ENCODE measurements around the gene CXCL14.

Gene CXCL14

DNA sequence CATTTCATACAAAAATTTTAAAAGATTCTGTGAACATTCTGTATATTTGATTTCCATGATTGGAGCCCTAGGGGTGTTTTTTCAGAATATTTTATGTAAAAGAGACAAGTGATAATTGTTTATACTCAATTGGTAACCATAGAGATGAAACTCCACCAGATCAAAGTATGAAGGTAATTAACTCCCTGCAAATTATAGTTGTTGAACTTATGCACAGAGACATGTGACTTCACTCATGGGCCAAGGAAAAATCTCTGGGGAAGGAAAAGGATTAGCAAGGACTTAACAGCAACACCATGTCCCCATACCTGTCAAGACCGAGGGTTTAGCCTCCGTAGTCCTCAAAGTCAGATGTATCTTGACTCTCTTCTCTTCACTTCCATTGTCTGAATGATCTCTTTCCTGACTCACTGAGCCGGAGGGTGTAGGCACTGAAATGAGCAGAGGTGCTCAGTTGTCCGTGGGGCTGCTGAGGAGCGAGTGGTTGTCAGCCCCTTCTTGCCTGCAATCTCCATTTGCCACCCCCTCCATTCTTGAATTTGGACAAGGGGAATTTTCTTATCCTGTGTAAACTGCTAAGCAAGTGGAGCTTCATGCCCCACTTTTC lies 17.5 kb upstream of the CXCL14 start:
- DNase-seq (ENCODE audit: low read depth) = no peak

DNA sequence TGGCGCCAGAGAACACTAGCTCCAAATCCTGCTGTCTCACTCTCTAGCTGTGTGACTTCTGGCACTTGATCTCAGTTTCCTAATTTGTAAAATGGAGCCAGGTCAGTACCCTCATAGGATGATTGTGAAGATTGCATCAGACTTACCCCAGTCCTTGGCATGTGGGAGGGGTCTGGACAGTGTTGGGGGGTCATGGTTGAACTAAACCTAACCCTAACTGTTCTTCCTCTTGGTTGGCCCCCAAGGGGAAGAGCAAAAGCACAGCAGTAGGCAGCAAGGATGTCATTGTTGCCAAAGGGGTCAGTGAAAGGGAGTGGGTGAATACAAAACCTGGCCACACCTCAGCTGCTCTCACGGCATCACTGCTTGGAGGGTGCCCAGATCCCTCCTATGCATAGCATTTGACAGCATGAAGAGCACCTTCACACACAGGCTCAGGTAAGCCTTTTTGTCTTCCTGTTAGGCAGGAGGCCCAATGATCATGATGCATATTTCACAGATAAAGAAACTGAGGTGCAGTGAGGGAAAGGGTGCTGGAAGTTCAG lies 15.7 kb upstream of the CXCL14 start:
- DNase-seq (ENCODE audit: low read depth) = no peak

DNA sequence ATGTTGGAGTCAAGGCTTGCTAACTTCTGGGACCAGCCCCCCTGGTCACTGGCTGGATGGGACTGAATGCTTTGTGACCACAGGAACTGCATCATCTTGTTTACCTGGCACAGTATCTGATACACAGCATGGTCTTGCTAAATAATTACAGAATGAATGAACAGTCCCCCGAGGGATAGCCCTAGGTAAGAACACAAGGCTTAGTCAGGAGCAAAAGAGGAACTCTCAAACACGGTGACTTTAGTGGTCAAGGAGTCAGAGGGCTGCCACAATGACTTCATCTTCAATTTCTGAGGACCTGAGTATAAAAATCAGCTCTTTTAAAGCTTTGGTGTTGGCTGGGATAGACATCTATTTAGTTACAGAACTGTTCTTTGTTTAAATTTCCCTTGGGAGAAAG lies 15.1 kb upstream of the CXCL14 start:
- no peak for DNase-seq (ENCODE audit: low read depth)

DNA sequence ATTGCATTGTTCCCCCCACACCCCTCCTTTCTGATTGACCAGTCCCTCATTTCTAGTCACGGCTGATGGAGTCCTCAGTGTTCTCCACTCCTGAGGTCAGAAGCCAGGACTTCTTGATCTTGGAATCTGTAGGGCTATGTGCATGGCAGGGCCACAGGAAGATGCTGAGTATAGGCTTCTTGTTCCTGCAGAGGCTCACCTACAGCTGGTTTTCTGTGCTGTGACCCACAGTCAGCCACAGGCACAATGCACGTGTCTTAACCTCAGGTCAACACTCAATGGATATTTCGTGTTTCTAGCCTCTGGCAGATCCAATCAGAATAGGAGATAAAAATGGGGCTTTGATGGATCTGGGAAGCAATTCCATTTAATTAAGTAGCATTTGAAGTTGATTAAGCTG lies 14.3 kb upstream of the CXCL14 start:
- no peak for DNase-seq (ENCODE audit: low read depth)

DNA sequence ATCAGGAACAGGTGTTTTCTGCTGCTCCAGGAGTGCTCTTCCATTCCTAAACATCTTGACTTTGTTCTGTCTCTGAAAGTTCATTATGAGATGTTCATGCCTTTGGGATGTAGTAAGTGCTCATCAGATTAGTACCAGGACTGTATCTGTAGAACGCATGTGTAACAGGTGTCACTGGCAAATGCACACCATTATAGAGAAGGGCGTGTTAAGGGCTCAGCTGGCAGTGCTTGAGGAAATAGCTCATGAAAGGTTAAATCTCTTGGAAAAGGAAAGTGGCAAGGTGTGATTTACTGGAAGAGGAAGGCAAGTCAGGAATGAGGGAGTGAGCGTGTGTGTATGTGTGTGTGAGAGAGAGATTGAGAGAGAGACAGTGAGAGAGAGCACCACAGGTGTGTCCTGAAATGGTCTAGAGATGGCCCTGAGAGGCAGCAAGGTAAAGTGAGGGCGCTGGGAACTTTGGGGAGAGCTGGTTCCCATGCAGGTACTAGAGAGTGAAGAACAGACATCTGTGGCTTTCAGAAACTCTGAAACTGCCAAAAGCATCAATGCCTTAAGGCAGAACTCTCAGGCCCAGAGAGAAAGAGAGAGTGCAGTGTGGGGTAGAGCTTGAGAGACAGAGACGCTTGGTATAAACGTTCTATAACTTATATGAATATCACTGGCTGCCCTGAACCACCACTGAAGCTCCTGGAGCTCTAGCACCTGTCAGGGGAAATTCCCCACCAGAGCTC lies 13.7 kb upstream of the CXCL14 start:
- no peak for DNase-seq (ENCODE audit: low read depth)

DNA sequence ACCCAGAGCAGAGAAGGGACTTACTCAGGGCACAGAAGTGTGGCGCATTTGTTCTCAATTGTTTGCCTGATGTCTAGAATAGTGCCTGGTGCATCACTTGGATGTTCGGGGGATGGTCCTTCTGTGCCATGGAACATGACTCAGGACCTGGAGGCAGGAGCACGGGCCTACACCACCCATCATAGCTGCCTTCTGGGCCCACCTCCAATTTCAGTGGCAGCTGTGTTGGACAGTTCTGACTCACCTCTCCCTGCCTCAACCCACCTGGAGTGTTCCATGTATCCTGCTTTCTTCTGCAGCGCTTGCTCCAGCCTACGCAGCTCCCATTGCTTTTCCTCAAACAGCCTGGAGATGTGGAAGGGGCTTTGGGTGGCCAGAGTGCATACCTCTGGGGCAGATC lies 12.5 kb upstream of the CXCL14 start:
- DNase-seq (ENCODE audit: low read depth) = no peak

DNA sequence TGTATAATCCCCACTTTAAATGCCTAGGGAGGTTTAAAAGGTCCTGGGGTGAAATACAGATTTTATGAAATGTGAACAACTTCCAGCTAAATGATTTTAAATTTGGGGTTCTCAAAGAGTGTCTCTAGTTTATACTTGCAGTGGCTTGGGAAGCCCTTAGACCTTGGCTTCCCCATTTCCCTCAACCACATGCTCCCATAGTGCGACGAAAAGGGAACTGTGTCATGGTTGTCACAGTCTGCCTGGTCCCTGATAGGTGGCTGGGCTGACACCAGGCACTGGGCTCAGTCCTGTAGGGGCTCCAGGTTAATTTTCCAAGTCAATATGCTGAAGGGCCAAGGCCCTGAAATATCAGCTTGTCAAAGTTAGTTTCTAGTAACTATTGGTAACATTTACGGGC lies 10.4 kb upstream of the CXCL14 start:
- DNase-seq (ENCODE audit: low read depth) = no peak

DNA sequence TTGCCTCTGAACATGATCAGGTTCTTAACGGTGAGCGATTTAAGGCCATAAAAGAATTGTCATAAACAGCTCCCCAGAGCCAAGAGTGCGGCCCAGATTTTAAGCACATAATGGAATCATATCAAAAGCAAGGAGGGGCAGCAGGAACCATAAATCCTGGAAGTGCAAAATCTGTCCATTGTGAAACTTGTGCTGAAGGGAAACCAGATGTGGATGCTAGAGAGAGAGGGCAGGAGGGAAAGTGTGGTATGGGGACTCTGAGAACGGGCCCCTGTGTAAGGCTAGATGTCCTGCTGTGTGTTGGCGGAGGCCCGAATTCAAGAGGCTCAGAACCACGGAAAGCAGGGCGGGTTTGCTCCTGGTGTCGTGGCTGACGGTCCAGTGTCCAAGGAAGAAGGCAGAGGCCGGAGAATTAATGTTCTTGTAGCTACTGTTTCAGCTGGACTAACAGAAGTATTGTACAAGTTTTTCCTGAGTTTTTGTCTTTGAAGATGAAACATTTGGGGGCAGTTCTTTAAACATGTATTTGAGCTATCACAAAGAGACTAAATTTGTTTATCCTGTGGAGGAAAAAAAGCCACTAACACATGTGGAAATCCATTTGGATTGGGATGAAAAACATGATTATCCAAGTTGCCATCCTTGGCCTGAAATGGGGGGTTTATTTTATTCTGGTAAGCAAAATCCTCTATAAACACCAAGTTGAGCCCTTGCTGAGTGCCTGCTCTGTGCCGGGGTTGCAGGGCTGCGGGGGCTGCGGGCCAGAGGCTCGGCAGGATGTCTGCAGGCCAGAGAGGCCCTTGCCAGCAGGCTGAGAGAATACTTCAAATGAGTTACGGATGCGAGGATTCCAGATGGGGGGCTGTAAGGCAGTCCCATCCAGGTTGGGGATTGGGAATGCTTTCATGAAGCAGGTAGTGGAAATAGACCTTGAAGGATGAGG lies 9.2 kb upstream of the CXCL14 start:
- DNase-seq (ENCODE audit: low read depth) = no peak

DNA sequence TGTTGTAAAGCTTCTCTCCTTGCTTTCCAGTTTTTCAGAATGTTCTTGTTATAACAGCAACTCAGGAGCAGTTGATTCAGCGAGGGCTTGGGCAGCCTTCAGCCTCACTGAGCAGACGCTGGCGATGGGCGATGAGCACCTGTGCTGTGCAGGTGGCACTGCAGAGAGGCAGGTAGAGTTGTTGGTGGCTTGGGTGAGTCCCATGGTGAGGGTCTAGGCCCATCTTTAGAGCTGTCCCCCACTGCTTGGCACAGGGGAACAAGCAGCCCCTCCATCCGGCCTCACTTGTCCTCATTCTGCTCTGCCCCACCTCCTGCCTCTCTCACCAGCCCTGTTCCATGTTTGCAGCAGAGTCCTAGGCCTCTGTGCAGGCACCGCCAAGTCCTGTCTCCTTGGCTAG lies 6.1 kb upstream of the CXCL14 start:
- DNase-seq (ENCODE audit: low read depth) = no peak

DNA sequence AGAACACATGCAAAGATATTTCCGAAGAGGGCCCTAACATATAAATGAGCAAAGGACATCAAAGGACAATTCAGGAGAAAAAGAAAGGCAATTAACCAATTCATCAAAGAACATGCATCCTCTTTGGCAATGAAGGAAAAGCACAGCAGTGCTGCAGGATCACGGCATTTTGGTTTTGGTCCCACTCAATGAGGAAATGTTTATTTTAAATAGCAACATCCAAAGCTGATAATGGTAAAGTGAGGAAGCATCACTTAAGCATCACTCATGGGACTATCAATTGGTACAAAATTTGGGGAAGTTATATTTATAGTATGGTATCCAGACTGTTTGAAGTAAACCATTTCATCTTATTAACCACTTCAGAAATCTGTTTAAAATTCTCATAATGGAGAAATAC lies 5.5 kb upstream of the CXCL14 start:
- no peak for DNase-seq (ENCODE audit: low read depth)

DNA sequence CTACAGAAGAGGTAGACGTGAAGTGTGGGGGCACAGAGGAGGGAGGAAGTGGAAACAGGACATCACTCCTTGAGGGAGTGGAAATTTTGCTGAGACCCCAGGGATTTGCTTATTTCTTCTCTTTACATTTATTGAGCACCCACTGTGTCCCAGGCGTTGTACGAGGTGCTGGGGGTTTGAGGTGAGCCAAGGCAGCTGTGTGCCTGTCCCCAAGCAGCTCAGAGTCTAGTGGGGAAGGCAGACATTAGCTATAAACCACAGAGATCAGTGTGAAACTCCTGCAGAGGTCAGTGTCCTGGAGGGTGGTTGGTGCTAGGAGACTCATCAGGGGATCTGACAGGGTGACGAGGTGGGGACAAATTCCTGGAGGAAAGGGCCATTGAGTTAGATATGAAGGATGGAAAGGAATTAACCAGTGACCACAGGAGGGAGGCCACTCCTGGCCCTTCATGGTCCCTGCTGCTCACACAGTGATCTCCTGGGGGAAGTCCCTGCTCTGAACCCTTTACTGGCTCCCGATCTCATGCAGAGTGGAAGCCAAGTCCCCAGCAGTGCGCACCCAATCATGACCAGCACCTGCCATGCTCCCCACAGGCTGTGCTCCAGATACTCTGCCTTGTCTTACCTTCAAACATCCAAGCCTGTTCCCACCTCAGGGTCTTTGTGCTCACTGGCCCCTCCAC lies 3.4 kb upstream of the CXCL14 start:
- no peak for DNase-seq (ENCODE audit: low read depth)

DNA sequence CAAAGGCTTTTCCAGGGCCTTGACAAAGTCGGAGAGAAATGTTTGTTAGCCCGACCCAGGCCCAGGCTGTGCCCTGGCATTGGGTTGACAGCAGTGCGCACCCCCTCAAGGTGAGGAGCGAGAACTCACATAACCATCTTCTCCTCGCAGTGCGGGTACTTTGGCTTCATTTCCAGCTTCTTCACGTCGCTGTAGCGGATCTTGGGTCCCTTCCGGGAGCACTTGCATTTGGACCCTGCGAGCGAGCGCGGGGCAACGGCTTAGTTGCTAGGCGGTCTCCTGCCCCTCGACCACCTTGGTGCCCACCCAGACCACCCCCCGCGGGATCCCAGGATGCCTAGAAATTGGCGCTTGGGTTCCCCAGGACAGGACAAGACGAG lies 496 bp downstream of the CXCL14 start:
- DNase-seq (ENCODE audit: low read depth) = no peak

DNA sequence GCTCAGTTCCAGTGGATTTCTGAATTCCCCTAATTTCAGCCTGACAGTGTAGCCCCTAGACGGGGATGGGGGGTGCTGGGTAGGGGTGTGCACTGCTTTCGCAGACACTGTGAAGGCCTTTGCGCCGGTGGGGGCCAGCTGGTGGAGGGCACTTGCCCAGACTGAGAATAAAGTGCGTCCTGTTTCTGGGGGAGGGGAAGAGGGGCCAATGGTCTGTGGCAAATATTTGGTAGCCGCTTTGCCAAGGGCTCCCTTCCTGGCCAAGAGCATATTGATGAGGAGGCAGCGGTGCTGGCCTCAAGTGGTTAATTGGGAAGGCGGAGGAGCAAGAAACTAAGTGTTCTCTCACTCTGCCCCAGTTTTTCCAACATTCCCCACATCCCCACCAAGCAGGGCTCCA lies 1.4 kb downstream of the CXCL14 start:
- DNase-seq (ENCODE audit: low read depth) = no peak

DNA sequence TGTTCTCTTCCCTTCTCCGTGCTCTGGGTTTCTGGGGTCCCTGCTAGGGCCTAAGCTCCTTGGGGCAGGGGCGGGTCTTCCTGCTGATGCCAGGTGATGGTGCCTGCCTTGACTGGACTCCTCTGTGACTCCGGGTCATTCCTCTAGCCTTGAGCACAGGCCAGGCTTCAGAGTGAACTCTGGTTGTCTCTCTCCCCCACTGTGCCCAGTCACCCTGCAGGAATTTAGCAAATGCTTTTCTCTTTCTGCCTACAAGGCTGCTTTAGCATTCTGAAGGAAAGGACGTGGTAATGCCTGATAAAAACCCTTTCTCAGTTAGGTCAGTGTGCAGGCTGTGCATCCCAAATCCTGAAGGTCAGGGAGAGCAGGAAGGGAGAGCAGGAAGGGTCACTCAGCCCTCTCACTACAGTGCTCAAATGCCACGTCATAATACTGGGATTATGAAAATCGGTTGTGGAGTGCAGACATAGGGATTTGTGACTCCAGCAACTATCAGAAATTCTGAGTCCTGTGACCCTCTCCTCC lies 2.7 kb downstream of the CXCL14 start:
- DNase-seq (ENCODE audit: low read depth) = no peak

DNA sequence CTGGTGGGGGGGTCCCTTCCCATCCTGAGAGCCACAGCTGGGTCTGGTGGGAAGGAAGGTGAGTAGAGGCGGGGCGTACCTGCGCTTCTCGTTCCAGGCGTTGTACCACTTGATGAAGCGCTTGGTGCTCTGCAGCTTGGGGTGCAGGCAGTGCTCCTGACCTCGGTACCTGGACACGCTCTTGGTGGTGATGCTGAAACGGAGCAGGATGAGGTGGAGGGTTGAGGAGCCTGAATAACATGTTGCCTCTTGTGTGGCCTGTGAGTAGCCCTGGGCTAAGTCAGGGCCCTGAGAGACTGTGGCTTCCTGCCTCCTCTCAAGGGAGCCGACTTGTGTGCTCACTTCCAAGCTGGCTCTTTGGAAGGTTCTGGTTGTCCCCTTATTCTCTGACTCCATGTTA lies 4.3 kb downstream of the CXCL14 start:
- DNase-seq (ENCODE audit: low read depth) = no peak

DNA sequence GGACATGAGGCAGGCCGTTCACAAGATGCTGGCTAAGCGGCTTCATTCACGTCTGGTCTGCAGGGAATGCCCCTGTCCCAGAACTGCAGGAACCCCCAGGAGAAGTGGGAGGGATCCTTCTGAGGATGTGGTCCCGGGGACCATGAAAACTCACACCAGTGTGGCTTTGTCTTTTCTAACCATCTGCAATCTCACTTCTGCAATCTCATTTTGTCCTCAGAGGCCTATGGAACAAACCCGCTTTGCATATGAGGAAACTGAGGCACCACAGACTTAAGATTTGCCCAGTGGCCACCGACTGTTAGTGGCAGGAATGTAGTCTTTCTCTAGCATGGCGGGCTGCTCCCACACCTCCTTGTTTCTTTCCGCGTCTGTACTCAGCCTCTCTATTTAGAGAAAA lies 6.9 kb downstream of the CXCL14 start:
- no peak for DNase-seq (ENCODE audit: low read depth)

DNA sequence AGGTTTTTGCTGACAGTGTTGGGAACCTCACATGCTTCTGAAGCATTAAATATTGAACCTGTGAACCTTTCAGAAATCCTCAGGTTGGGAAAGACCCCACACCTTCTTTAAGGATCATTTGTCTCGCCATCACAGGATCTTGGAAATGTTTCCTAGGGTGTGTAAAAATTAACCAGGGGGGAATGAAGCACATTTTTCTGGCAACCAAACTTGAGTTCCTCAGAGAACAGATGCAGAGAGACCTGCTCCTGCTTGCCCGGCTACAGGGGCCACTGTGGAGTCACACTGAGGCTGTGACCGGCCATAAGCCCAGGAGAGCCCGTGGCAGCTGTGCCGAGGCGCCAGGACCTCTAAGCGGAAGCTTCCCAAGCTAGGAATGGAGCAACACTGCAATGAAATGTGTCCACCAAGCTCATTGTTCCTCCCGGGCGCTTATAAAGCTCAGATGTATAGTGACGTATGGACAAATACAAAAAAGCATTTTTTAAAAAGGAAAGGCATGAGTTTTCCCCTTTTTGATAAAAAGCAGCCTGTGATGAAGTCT lies 7.7 kb downstream of the CXCL14 start:
- no peak for DNase-seq (ENCODE audit: low read depth)

DNA sequence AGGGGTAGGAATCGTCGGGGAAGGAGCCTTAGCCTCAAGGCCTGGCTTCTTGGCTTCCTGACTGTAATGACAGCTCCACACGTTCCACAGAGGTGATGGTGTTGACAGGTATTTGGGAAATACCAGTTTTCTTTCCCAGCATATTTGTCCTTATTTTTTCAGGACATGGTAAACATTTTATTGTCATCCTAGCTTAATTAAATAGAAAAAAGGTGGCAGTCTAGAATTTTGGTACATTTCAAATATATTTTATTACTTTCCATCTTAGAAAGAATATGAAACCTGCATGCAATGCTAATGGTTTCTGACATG lies 8.4 kb downstream of the CXCL14 start:
- no peak for DNase-seq (ENCODE audit: low read depth)

DNA sequence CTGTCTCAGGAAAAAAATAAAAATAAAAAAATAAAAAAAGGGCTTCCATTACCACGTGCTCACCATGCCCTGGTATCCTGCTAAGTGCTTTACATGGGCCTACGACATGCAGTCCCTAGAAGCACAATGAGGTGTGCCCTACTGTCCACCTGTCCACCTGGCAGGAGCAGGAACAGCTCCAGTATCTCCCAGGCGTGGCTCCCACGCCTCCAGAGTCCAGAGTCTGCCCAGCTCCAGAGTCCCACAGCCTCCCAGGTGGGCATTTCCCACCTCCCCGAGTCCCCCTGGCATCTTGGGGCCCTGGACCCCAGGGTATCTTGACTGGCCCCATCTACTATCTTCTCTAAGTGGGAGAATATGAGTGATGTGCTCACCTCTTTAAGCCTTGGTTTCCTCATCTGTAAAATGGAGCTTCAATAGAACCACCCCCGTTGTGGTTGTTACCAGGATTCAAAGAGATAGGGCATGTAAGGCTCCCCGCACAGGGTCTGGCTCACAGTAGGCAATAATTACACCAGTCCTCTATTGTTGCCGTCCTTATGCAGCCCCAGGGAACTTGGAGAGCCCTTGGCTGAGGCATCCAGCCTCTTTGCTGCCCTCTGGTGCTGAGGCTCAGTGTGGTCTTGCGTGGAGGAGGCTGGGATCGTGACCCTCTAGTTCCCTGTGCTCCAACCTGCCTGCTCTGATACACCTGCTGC lies 8.9 kb downstream of the CXCL14 start:
- no peak for DNase-seq (ENCODE audit: low read depth)

DNA sequence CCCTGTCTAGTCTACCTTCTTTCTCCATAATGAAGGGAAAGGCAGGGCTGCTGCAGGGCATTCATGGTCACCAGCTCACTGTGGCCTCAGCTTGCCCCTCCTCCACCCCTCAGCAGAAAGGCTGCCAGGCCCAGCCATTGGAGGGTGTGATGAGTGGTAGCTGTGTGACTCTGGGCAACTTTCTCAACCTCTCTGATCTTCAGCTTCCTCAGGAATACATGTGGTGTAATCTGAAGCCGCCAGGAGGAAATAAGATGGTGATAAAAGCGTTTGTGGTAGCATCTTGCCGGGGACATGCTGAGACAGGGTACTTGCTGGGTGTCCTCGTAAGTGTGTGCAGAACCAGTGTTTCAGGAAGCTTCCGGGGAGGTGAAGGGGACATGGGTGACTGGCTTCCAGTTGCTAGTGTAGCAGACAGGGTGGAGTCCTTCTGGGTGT lies 9.8 kb downstream of the CXCL14 start:
- DNase-seq (ENCODE audit: low read depth) = no peak

DNA sequence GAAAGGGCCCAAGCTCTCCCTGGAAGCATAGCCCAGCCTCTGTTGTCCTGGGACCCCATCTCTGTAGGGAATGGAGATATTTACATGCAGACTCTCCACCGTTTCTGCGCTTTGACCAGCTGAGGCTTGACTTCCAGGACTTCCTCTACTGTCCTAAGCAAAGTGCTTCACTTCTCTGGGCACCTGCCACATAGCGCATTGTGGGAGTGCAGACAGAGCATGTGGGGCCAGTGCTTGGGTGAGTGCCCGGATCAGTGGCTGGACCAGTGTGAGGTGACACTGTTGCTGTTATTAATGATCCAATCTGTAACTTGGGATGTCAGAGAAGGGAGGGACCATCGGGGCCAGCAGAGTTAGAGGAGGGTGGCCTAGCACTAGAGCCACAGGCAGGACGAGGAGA lies 10.5 kb downstream of the CXCL14 start:
- DNase-seq (ENCODE audit: low read depth) = no peak

Measured in T-helper 22 cell (primary cell).